HepG2 (cell line): Measurements from ENCODE around the gene NNMT. TPM values are rescaled to one million over a fixed set of nuclear protein-coding genes. Genes with fewer than 3 reads are reported as not detected.

Experiments
- CREB1 ChIP-seq, 2 experiments: fragments of 450-650 bp in 1 of 2; IDR thresholded peaks; 2 replicates each; pipeline ENCODE4 v1.6.1; 2016 to 2017; ENCODE audit warnings: control low read depth in 1 of 2, mild to moderate bottlenecking in 1 of 2, missing compliant biosample characterization in 1 of 2, missing genetic modification characterization in 1 of 2
- FOXP4 ChIP-seq: sonication (generic); formaldehyde crosslinking; IDR thresholded peaks from 2 replicates; pipeline ENCODE4 v1.4.0; 2020; ENCODE audit warnings: missing genetic modification reagents
- IRF2 ChIP-seq: IDR thresholded peaks from 2 replicates; pipeline ENCODE4 v1.6.1; 2018; ENCODE audit warnings: missing genetic modification reagents, missing compliant biosample characterization
- NFKBIZ ChIP-seq: IDR thresholded peaks from 2 replicates; pipeline ENCODE4 v1.6.1; 2018; ENCODE audit warnings: missing genetic modification reagents, missing compliant biosample characterization
- SPEN ChIP-seq: sonication (generic); formaldehyde crosslinking; IDR thresholded peaks from 2 replicates; pipeline ENCODE4 v1.5.1; 2020; ENCODE audit warnings: low read depth, mild to moderate bottlenecking, missing genetic modification reagents
- TBX3 ChIP-seq: fragments of 450-650 bp; IDR thresholded peaks from 2 replicates; pipeline ENCODE4 v1.6.1; 2017; ENCODE audit warnings: antibody characterized with exemption, mild to moderate bottlenecking, inconsistent platforms, borderline replicate concordance
- ZBTB3 ChIP-seq: sonication (generic); formaldehyde crosslinking; IDR thresholded peaks from 2 replicates; pipeline ENCODE4 v1.4.0; 2020; ENCODE audit warnings: low read depth, mild to moderate bottlenecking, moderate library complexity, missing genetic modification reagents, borderline replicate concordance
- ZNF329 ChIP-seq: sonication (generic); formaldehyde crosslinking; IDR thresholded peaks from 2 replicates; pipeline ENCODE4 v1.9.0; 2021; ENCODE audit warnings: low read depth, mild to moderate bottlenecking, missing genetic modification reagents
- ZUFSP ChIP-seq: sonication (generic); formaldehyde crosslinking; IDR thresholded peaks from 2 replicates; pipeline ENCODE4 v1.9.0; 2021; ENCODE audit warnings: missing genetic modification reagents, mild to moderate bottlenecking, borderline replicate concordance
- polyA plus RNA-seq, 8 experiments: library from polyadenylated mRNA; depleted of rRNA in 3 of 8; stranded (reverse) in 7 of 8; unstranded in 1 of 8; fragments of >200 nt; fragmentation: Illumina TruSeq in 4 of 8; extraction: Trizol in 4 of 8; gene quantifications; 2 replicates each; pipeline versions ENCODE4 v1.2.1 to v1.2.3, GENCODE V29; 2011 to 2016; ENCODE audit warnings: low read depth in 4 of 8, missing spikeins in 1 of 8, mixed read lengths in 1 of 8; ENCODE audit not compliant: insufficient read depth in 1 of 8
- total RNA-seq, 5 experiments: library from RNA; depleted of rRNA; stranded (reverse); fragments of >200 nt; fragmentation: Illumina TruSeq; extraction: Trizol; gene quantifications; 2 replicates each; pipeline ENCODE4 v1.2.3, GENCODE V29; 2016; ENCODE audit warnings: low read depth in 1 of 5
- TF ChIP-seq, protein P1 (sequence below): sonication (generic); formaldehyde crosslinking; conservative IDR thresholded peaks from 2 replicates; pipeline ENCODE4 v1.4.0; 2020; ENCODE audit warnings: missing genetic modification reagents
- TF ChIP-seq, protein P2 (sequence below): sonication (generic); formaldehyde crosslinking; IDR thresholded peaks from 2 replicates; pipeline ENCODE4 v1.5.0; 2020; ENCODE audit warnings: missing genetic modification reagents
- TF ChIP-seq, protein P3 (sequence below): IDR thresholded peaks from 2 replicates; pipeline ENCODE4 v1.6.1; 2016; ENCODE audit warnings: low read depth
- TF ChIP-seq, protein P4 (sequence below): sonication (generic); formaldehyde crosslinking; IDR thresholded peaks from 2 replicates; pipeline ENCODE4 v1.4.0; 2020; ENCODE audit warnings: missing genetic modification reagents
- TF ChIP-seq, protein P5 (sequence below): sonication (generic); formaldehyde crosslinking; IDR thresholded peaks from 2 replicates; pipeline ENCODE4 v1.4.0; 2020; ENCODE audit warnings: missing genetic modification reagents

NNMT gene
- total and polyA plus RNA-seq, 2 of the 13 experiments (the other 11 are each of a cell fraction or from before 2014, with no cell fraction given): 0.13 TPM; not detected in 1

- TF ChIP-seq SPEN (CRISPR knock-in tag) (0 out of 2 replicates have a peak, but pooled peaks have one; percentile 26), ZBTB3 (CRISPR knock-in tag) (no peak), ZUFSP (CRISPR knock-in tag) (no peak), CREB1 (IDR thresholded peaks at IDR 0.05) (no peak), CREB1 (CRISPR knock-in tag; IDR thresholded peaks at IDR 0.05) (peak; percentile 64), ZNF329 (CRISPR knock-in tag) (no peak), TBX3 (peak; percentile 91), FOXP4 (CRISPR knock-in tag) (peak; percentile 83), IRF2 (no peak), NFKBIZ (CRISPR knock-in tag) (no peak)
- TF ChIP-seq, protein P1, sequence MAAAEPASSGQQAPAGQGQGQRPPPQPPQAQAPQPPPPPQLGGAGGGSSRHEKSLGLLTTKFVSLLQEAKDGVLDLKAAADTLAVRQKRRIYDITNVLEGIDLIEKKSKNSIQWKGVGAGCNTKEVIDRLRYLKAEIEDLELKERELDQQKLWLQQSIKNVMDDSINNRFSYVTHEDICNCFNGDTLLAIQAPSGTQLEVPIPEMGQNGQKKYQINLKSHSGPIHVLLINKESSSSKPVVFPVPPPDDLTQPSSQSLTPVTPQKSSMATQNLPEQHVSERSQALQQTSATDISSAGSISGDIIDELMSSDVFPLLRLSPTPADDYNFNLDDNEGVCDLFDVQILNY (CRISPR knock-in tag): no peak
- TF ChIP-seq, protein P2, sequence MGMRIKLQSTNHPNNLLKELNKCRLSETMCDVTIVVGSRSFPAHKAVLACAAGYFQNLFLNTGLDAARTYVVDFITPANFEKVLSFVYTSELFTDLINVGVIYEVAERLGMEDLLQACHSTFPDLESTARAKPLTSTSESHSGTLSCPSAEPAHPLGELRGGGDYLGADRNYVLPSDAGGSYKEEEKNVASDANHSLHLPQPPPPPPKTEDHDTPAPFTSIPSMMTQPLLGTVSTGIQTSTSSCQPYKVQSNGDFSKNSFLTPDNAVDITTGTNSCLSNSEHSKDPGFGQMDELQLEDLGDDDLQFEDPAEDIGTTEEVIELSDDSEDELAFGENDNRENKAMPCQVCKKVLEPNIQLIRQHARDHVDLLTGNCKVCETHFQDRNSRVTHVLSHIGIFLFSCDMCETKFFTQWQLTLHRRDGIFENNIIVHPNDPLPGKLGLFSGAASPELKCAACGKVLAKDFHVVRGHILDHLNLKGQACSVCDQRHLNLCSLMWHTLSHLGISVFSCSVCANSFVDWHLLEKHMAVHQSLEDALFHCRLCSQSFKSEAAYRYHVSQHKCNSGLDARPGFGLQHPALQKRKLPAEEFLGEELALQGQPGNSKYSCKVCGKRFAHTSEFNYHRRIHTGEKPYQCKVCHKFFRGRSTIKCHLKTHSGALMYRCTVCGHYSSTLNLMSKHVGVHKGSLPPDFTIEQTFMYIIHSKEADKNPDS (CRISPR knock-in tag): no peak
- TF ChIP-seq, protein P3, sequence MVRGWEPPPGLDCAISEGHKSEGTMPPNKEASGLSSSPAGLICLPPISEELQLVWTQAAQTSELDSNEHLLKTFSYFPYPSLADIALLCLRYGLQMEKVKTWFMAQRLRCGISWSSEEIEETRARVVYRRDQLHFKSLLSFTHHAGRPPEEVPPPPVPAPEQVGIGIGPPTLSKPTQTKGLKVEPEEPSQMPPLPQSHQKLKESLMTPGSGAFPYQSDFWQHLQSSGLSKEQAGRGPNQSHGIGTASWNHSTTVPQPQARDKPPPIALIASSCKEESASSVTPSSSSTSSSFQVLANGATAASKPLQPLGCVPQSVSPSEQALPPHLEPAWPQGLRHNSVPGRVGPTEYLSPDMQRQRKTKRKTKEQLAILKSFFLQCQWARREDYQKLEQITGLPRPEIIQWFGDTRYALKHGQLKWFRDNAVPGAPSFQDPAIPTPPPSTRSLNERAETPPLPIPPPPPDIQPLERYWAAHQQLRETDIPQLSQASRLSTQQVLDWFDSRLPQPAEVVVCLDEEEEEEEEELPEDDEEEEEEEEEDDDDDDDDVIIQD (CRISPR knock-in tag): no peak; the same call in 1 of the 2 replicates
- TF ChIP-seq, protein P4, sequence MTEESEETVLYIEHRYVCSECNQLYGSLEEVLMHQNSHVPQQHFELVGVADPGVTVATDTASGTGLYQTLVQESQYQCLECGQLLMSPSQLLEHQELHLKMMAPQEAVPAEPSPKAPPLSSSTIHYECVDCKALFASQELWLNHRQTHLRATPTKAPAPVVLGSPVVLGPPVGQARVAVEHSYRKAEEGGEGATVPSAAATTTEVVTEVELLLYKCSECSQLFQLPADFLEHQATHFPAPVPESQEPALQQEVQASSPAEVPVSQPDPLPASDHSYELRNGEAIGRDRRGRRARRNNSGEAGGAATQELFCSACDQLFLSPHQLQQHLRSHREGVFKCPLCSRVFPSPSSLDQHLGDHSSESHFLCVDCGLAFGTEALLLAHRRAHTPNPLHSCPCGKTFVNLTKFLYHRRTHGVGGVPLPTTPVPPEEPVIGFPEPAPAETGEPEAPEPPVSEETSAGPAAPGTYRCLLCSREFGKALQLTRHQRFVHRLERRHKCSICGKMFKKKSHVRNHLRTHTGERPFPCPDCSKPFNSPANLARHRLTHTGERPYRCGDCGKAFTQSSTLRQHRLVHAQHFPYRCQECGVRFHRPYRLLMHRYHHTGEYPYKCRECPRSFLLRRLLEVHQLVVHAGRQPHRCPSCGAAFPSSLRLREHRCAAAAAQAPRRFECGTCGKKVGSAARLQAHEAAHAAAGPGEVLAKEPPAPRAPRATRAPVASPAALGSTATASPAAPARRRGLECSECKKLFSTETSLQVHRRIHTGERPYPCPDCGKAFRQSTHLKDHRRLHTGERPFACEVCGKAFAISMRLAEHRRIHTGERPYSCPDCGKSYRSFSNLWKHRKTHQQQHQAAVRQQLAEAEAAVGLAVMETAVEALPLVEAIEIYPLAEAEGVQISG (CRISPR knock-in tag): peak; percentile 15; the same call in 1 of the 2 replicates
- TF ChIP-seq, protein P5, sequence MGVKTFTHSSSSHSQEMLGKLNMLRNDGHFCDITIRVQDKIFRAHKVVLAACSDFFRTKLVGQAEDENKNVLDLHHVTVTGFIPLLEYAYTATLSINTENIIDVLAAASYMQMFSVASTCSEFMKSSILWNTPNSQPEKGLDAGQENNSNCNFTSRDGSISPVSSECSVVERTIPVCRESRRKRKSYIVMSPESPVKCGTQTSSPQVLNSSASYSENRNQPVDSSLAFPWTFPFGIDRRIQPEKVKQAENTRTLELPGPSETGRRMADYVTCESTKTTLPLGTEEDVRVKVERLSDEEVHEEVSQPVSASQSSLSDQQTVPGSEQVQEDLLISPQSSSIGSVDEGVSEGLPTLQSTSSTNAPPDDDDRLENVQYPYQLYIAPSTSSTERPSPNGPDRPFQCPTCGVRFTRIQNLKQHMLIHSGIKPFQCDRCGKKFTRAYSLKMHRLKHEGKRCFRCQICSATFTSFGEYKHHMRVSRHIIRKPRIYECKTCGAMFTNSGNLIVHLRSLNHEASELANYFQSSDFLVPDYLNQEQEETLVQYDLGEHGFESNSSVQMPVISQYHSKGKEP: no peak
These were observed 19.7 kb downstream of the NNMT start (continued) for GRCh38 chr11:114315749-114316368.
